ENCODE results near the gene WDR72. TPM values are rescaled to one million over a fixed set of nuclear protein-coding genes. Genes with fewer than 3 reads are reported as not detected.
A peak's percentile ranks its signal among the peaks of the same experiment; 100 is the strongest.

The WDR72 gene
- polyA plus RNA-seq, 1 donor (not counting 4 experiments of a cell fraction or from before 2014, with no cell fraction given) = 0.03 TPM

DNA sequence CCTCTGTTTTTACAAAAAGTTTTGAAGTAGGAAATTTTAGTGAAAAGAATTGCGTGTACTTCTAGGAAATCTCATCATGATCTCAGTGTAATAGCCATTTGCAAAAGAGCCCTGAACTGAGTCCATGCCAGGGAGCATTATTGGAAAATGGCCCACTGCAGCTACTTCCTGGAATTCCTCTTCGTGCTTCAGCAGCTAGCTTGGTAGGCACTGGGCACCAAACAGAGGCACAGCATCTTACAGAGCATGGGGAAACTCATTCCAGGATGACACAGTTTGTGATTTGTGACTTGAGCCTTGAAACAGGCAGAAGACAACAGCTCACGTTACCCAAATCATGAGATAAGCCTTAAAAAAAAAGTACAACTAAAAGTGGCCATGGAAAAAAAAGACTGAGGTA is 179.1 kb downstream of the WDR72 start:
- H3K9me3 ChIP-seq (ENCODE audit: control insufficient read depth, low read depth, low read length) = no peaks in the 10 kb centered on the region
- TF ChIP-seq EZH2 (IDR thresholded peaks at IDR 0.05; ENCODE audit: low read length) = no peak
- TF ChIP-seq, protein P1, sequence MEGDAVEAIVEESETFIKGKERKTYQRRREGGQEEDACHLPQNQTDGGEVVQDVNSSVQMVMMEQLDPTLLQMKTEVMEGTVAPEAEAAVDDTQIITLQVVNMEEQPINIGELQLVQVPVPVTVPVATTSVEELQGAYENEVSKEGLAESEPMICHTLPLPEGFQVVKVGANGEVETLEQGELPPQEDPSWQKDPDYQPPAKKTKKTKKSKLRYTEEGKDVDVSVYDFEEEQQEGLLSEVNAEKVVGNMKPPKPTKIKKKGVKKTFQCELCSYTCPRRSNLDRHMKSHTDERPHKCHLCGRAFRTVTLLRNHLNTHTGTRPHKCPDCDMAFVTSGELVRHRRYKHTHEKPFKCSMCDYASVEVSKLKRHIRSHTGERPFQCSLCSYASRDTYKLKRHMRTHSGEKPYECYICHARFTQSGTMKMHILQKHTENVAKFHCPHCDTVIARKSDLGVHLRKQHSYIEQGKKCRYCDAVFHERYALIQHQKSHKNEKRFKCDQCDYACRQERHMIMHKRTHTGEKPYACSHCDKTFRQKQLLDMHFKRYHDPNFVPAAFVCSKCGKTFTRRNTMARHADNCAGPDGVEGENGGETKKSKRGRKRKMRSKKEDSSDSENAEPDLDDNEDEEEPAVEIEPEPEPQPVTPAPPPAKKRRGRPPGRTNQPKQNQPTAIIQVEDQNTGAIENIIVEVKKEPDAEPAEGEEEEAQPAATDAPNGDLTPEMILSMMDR (optimal IDR thresholded peaks at IDR 0.05 in 1 of 3, IDR thresholded peaks at IDR 0.05 in 1 of 3, conservative IDR thresholded peaks at IDR 0.05 in 1 of 3; ENCODE audit: extremely low read depth in 1 of 3, insufficient read depth in 2 of 3, low read length in 3 of 3) = no peak
- no peak overlapping the region for H3K9ac ChIP-seq (ENCODE audit: control insufficient read depth, extremely low read depth, insufficient read depth, low read length)
- peak overlapping the region; percentile 49 for H2AFZ ChIP-seq (ENCODE audit: control insufficient read depth, low read length)
- FAIRE-seq (no peak), DNase-seq (ENCODE audit: low read depth, low spot score) (no peak)
- H3K4me3 ChIP-seq (ENCODE audit: control insufficient read depth in 2 of 3, extremely low read depth in 1 of 3, insufficient read depth in 2 of 3, low read depth in 1 of 3, low read length in 3 of 3) = no peak overlapping the region
- H3K79me2 ChIP-seq (ENCODE audit: control insufficient read depth, insufficient read depth, low read length) = no peaks in the 10 kb centered on the region
- H3K9me1 ChIP-seq (ENCODE audit: control insufficient read depth, extremely low read depth, insufficient read depth, low read length) = no peaks in the 10 kb centered on the region
- dilution Hi-C loops (cut with MboI; ENCODE audit: extremely low pct_ligation_motif_present, low sequenced_read_pairs) = no loop called here
- H3K4me1 ChIP-seq (ENCODE audit: control insufficient read depth, extremely low read depth, insufficient read depth, low read length) = peaks cover 6% of the 10 kb centered on the region
- H3K4me2 ChIP-seq (ENCODE audit: control insufficient read depth, extremely low read depth, insufficient read depth, low read depth, low read length) = no peak overlapping the region
- H3K36me3 ChIP-seq (ENCODE audit: control insufficient read depth in 2 of 2, extremely low read depth in 1 of 2, insufficient read depth in 2 of 2, low read length in 2 of 2) = no peaks in the 10 kb centered on the region
- no peaks in the 10 kb centered on the region for H4K20me1 ChIP-seq (ENCODE audit: control insufficient read depth, extremely low read depth, insufficient read depth, low read length)
- no peak overlapping the region for H3K27ac ChIP-seq (ENCODE audit: control insufficient read depth, insufficient read depth, low read length)
- no peaks in the 10 kb centered on the region for H3K27me3 ChIP-seq (ENCODE audit: control insufficient read depth, extremely low read depth, insufficient read depth, low read length)

DNA sequence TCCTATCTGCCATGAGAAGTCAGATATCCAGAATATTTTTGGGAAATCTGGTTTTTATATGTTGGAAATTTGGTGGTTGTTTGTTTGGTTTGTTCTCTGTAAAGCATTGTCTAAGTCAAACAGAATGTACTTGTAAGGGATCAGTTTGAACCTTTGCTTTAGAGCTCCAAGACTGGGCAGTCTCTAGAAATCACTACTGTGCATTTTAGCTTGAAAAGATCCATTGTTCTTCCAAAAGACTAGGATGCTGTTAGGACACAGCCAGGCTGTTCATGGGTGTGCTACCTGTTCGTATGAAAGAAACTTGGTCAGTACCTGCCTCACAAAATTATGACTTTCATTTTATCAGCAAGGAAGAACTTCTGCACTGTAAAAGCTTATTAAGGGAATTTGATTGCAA is 182.6 kb downstream of the WDR72 start:
- Histone ChIP-seq H3K9me3 (ENCODE audit: control insufficient read depth, low read depth, low read length) (no peaks in the 10 kb centered on the region), H2AFZ (ENCODE audit: control insufficient read depth, low read length) (no peak overlapping the region), H4K20me1 (ENCODE audit: control insufficient read depth, extremely low read depth, insufficient read depth, low read length) (no peaks in the 10 kb centered on the region), H3K4me2 (ENCODE audit: control insufficient read depth, extremely low read depth, insufficient read depth, low read depth, low read length) (no peak overlapping the region), H3K27me3 (ENCODE audit: control insufficient read depth, extremely low read depth, insufficient read depth, low read length) (no peaks in the 10 kb centered on the region), H3K36me3 (ENCODE audit: control insufficient read depth in 2 of 2, extremely low read depth in 1 of 2, insufficient read depth in 2 of 2, low read length in 2 of 2) (no peaks in the 10 kb centered on the region), H3K4me3 (ENCODE audit: control insufficient read depth in 2 of 3, extremely low read depth in 1 of 3, insufficient read depth in 2 of 3, low read depth in 1 of 3, low read length in 3 of 3) (no peak overlapping the region), H3K27ac (ENCODE audit: control insufficient read depth, insufficient read depth, low read length) (no peak overlapping the region), H3K79me2 (ENCODE audit: control insufficient read depth, insufficient read depth, low read length) (no peaks in the 10 kb centered on the region), H3K9ac (ENCODE audit: control insufficient read depth, extremely low read depth, insufficient read depth, low read length) (no peak overlapping the region), H3K9me1 (ENCODE audit: control insufficient read depth, extremely low read depth, insufficient read depth, low read length) (no peaks in the 10 kb centered on the region), H3K4me1 (ENCODE audit: control insufficient read depth, extremely low read depth, insufficient read depth, low read length) (peaks cover 6% of the 10 kb centered on the region)
- DNase-seq (ENCODE audit: low read depth, low spot score) = no peak
- dilution Hi-C loops (cut with MboI; ENCODE audit: extremely low pct_ligation_motif_present, low sequenced_read_pairs) = no loop called here
- TF ChIP-seq EZH2 (IDR thresholded peaks at IDR 0.05; ENCODE audit: low read length) = no peak
- TF ChIP-seq, protein P1 (optimal IDR thresholded peaks at IDR 0.05 in 1 of 3, IDR thresholded peaks at IDR 0.05 in 1 of 3, conservative IDR thresholded peaks at IDR 0.05 in 1 of 3; ENCODE audit: extremely low read depth in 1 of 3, insufficient read depth in 2 of 3, low read length in 3 of 3) = no peak
- peak; percentile 53 for FAIRE-seq
